GM10847 (cell line): ENCODE data around the gene TACR2.

Experiments
- POLR2A ChIP-seq: IDR thresholded peaks from 2 replicates; pipeline ENCODE4 v1.6.1; 2011; ENCODE audit not compliant: insufficient read length; ENCODE audit errors: extremely low read depth

TACR2 gene

DNA sequence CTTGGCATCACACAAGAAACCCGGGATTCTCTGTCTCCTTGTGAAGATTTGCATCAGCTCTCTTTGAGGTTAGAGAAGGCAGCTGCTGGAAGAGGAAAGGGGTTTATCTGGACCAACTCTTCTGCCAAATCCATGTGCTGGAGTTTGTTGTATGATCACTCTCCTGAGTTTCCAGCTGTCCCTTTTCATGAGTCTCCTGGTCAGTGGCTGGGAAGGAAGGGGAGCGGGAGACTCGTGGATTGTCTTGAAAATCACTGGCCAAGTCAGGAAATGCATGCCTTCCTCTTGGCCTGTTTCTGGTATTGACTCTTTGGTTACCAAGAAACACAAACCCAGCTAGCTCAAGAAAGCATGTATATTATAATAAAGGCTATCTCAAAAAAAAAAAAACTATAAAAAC, 38.8 kb downstream of the TACR2 start:
- TF ChIP-seq POLR2A: no peak

DNA sequence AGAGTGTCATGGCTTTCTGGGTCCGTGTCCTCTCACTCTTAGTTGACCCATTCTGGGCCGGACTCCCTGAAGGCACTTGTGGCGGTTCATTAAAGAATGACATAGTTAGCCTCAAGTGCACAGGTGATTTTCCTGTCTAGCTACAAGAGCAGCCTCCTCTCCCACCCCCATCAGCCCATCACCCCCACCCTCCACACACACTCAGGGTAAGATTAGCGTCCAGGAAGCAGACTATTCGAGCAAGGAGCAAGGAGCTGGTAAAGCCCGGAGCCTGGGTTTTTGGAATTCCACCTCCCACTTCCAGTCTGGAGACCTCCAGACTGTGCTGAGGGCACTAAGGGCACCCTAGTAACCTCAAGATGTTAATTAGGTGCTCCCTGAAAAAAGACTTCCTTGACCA, 39.5 kb downstream of the TACR2 start:
- TF ChIP-seq POLR2A: no peak

DNA sequence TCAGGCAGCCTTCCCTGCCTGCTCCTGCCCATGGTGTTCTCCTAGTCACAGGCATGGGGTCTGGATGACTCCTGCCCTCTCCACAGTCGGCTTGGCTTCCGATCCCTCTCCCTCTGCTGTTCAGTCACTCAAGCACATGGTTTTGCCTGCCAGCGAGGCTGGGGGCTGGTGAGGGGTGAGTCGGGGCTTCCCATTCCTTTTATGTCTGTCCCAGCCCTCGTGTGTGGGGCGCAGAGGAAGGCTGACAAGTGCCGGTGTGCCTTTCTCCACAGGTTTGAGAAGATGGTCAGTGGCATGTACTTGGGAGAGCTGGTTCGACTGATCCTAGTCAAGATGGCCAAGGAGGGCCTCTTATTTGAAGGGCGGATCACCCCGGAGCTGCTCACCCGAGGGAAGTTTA, 40.1 kb downstream of the TACR2 start:
- TF ChIP-seq POLR2A: no peak

DNA sequence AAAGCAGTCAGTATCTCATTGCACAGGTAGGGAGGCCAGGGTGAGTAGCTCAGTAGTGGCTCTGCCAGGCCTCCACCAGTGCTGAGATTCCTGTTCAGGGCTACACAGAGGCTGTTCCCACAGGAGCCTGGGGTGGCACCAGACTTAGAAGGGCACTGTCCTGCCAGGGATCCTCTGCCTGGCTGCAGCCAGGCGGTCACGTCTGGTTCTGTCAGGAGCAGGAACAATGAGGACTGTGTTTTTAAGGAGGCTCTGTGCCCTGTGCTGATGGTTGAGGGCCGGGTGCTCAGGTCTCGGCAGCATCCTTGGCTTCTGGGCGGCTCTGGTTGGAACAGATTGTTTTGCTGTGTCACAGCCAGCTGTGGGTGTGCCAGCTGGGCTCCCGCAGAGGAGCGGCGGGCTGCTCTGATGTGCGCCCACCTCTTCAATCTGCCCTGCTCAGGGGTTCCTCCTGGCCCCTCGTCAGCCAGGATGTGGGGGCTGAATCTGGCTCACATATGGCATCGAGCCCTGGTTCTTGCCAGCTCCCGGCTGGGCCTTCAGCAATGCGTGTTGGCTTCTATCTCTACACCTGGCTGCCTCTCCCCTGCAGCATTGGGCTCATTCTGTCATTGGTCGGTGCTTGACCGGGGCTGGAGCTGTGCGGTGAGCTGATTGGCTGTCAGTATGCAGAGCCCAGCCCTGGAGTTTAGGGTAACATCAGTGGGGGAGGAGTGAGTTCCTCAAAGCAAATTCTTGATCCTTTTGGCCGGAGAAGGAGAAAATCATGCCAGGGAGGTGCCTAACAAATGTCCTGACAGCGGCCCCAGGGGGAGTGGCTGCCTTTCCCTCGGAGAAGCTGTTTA, 41.2 kb downstream of the TACR2 start:
- TF ChIP-seq POLR2A: no peak

DNA sequence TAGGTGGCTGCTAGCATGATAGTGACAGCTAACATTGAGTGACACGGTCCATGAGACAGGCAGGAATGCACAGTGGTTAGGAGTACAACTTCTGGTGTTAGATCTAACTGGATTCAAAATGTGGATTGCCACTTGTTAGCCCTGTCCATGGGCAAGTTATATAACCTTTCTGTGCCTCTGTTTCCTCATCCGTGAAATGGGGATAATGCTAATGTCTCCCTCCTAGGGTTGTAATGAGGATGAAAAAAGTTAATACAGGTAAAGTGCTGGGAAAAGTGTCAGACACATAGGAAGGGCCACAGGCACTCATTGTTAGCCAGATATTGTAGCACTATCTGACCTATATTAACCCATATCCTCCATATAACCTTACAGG, 41.8 kb downstream of the TACR2 start:
- no peak for TF ChIP-seq POLR2A

DNA sequence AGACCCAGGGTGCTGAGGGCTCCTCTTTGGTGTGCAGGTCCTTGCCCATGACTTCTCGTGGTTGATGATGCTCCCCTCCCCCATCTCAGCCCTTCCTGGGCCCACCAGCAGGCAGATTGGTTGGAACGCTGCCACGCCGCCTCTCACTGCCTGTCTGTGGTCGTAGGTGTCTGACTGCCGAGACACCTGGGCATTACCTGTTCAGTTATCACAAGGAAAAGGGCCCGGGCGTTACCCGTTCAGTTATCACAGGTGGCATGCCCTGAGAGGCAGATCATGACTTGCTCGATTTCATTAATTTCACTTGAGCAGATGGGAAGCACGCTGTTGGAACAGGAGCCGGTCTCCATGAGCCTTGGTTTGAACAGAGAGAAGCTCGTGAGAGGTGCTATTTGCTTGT, 42.5 kb downstream of the TACR2 start:
- TF ChIP-seq POLR2A: no peak

DNA sequence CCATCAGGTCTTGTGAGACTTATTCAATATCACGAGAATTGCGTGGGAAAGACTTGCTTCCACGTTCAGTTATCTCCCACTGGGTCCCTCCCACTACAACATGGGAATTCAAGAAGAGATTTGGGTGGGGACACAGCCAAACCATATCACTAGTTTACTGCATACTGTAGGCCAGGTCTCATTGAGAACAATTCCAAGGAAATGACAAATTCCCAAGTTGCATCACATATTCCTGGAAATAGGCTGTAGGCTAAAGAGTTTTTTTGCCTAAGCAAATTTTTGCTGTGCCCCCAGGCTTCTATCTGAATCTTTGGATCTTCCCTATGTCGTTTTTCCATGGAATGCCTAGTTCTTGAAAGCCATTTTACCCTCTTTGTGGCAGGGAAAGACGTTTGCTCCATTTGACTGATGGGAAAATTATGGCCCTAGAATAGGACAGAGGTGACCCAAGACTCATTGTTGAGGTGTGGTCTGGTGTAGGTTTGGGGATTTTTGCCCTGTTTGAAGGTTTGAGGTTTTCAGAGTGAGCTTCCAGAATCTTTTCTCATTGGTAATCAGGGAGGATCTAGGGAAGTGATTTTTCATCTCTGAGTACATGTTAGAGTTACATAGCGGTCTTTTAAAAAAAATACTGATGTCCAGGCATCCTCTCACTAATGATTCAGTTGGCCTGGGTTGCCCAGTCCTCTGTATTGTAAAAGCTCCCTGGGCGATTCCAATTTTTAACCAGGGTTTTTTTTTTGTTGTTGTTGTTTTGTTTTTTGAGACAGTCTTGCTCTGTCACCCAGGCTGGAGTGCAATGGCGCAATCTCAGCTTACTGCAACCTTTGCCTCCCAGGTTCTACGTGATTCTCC, 44.4 kb downstream of the TACR2 start:
- no peak for TF ChIP-seq POLR2A

DNA sequence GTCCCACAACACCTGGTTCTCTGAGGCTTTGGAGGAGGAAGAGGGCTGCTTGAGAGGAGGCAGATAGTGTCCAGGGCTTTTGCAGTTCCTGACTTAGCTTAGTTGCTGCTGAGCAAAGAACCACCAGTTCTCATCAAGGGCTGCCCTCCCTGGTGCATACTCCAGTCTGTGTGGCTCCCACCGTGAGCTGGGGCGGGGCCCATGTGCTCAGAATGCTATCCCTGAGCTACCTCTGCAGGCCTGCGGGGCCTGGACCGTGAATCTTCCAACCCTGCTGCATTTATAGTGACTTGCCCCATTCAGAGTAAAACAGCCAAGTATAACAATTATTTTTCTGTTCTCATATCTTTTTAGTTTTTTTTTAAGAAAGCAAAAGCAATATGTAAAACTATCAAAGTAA, 49.2 kb downstream of the TACR2 start:
- no peak for TF ChIP-seq POLR2A

DNA sequence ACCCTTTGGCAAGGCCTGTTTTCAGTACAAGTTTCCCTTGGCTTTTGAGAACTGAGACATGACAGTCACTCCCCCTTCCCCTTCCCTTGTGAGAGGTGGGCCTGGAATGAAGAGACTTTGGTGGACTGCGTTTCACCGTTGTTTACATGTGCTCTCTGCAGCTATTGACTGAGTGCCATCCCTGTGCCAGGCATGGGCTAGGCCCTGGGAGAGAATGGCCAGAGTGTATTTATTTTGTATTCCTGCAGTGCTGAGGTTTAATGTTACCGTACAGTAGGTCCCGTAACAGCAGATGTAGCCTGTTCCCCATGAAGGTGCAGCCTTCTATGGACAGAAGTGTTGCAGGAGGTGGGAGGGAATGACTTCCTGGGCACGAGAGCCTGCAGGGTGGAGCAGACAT, 50.0 kb downstream of the TACR2 start:
- no peak for TF ChIP-seq POLR2A

DNA sequence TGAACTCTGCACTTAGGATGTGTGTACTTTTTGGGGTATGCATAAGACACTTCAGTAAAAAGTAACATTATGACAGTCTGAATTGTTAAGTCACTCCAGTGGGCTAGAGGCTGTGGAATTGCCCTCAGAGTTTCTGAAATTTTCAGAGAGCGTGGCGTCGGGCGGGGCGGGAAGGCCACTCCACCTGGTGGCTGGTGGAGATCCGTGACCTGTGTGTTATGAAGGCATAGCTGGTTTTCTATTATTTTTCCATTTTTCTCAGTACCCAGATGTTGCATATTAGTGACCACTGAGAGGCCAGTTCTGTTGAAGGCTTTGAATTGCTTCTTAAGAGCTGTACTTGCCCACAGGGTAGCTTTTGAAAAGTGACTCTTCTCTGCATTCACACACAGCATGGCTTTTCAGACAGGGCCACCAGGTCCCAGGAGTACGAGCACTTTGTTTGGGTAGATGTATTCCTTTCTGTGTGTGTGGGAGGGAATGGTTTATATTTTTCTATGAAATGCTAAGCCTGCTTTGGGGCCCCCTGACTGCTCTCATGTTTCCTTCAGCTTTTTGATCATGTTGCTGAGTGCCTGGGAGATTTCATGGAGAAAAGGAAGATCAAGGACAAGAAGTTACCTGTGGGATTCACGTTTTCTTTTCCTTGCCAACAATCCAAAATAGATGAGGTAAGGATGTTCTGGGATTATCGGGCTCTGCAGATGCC, 52.3 kb downstream of the TACR2 start:
- no peak for TF ChIP-seq POLR2A

DNA sequence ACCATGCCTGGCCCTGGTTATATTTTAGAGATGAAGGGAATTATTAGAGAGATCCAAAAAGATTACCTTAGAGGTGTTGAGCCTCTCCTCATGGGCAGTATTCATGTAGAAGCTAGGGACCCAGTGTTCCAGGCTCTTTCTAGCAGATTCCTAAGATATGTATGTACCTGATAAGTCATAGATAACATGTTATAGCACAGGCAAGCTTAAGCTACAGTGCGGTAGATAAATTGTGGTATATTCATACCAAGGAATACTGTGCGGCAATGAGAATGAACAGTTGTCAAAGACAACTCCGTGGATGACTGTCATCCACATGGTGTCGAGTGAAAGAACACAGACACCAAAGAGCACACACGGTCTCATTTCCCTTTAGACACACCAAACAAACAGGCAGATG, 53.1 kb downstream of the TACR2 start:
- TF ChIP-seq POLR2A: no peak

DNA sequence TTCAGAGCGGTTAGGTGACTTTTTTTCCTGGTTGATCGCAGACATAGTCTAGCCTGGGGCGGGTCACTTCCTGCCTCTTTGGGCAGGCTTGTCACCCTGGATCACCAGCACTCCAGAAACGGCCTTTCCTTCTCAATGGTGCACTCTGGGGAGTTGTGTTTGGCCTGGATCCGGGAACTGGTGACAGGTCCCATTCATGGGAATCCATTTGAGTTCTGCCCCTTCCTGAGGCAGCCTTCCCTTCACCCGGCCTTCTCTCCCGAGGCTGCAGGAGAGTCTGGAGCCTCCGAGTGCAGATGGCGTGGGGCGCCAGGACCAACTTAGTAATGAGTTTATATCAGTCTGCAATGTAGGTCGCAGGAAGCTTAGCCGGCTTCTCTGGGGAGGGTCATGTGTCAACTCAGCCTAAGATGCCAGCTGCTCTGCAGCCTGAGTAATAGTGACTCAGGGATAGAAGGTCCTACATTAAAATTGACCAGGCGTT, 54.2 kb downstream of the TACR2 start:
- no peak for TF ChIP-seq POLR2A

DNA sequence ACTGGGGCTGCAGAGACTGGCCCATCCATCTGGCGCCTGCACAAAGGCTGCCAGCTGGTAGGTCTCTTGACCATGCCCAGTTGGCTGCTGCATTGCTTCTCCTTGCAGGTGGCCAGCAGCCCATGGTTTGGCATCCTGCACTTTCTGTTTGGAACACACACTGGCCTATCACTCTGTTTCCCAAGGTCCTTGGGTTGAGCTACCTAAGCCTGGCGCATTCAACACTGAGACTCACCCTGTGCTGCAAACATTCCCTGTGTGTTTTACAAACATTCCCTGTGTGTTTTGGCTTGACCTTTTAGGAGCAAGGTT, 55.5 kb downstream of the TACR2 start:
- TF ChIP-seq POLR2A: no peak

DNA sequence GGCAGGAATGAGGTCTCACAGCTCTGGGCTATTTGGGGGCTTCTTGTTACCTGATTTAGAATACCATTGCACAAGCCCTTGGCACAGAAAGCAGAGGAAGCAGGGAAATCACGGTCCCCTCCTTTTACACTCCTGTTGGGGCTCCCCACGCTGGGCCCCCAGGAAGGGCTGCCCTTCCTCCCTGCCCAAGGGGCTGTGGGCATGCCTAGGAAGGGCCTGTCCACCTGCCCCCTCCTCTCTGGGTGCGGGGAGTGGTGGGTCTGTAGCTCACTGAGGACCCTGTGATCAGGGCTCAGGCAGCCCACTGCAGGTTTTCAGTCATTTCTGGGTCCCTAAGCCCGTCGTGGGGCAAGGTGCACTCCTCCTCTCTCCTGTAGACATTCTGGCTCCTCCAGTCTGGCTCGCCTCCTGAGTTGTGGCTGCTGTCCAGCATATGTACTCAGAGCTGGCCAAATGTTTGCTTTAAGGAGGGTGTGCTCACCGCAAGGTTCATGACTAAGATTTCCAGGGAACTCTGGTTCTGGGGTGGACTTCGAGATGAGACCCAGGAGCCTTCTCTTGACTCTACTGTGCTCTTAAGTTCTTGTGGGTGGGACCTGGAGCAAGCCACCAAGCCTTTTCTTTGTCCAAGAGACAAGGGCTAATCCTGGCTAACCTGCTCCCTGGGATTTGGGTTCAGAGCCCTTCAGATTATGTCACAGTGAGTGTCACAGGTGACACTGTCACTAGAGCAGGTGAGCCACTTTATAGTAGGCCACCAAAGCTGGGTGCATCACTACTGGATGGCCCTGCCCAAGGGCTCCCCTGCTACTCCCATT, 56.0 kb downstream of the TACR2 start:
- TF ChIP-seq POLR2A: no peak

DNA sequence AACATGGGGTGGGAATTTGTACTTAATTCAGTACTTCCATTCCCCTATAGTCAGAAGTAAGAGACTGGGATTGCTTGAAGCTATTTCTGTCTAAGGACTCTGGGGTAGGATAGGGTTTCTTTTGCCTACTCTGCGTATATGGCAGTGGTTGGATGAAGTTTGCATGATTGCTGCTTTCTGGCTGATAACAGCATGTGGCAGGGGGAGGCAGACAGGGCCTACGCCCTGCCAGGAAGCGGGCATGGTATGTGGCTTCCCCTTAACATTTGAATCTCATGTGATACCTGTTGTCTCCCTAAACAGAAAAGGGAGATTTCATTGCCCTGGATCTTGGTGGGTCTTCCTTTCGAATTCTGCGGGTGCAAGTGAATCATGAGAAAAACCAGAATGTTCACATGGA, 57.1 kb downstream of the TACR2 start:
- TF ChIP-seq POLR2A: no peak

DNA sequence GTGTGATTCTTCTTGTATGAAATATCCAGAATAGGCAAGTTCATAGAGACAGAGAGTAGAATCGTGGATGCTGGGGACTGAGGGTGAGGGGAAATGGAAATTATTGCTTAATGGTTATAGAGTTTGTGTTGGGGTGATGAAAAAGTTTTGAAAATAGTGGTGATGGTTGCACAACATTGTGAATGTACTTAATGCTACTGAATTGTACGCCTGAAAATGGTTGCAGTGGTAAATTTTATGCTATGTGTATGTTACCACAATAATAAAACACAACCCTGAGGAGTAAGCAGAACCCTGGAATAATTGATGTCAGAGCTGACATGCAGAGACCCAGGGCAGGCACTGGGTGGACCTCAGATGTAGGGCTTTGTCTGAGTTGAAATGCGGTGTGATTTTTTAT, 57.6 kb downstream of the TACR2 start:
- no peak for TF ChIP-seq POLR2A
